Aortic smooth muscle cell (primary cell): ENCODE results near the gene HS3ST4. TPM values are rescaled to one million over a fixed set of nuclear protein-coding genes. Genes with fewer than 3 reads are reported as not detected.

Experiments used
- total RNA-seq: library from RNA; depleted of rRNA; stranded (reverse); fragments of >200 nt; gene quantifications from 2 replicates; pipeline ENCODE4 v1.2.3, GENCODE V29; 2014

Gene HS3ST4
- not detected in 2 replicates for total RNA-seq

GRCh38 chr16:25691519-25692091, at the start of gene HS3ST4:
HS3ST4 (plus strand) TSS chr16:25691959.

